Stomach smooth muscle (tissue), 2 donors: ENCODE results near the gene FRMPD1.

Experiments
- H3K27ac ChIP-seq: one replicate; pipeline ENCODE4 v1.7.0; 2013; ENCODE audit warnings: mild to moderate bottlenecking, low read length, inconsistent platforms
- H3K27me3 ChIP-seq, 2 donors: one replicate each; pipeline ENCODE4 v1.7.0; 2013; ENCODE audit warnings: low read length in 2 of 2; ENCODE audit not compliant: insufficient read depth in 2 of 2, control insufficient read depth in 1 of 2
- H3K36me3 ChIP-seq, 2 donors: one replicate each; pipeline ENCODE4 v1.7.0; 2013; ENCODE audit warnings: low read length in 2 of 2; ENCODE audit not compliant: control insufficient read depth in 2 of 2, insufficient read depth in 2 of 2
- H3K4me1 ChIP-seq: one replicate; pipeline ENCODE4 v1.7.0; 2013; ENCODE audit warnings: low read length; ENCODE audit not compliant: control insufficient read depth, insufficient read depth
- H3K4me3 ChIP-seq, 2 donors: one replicate each; pipeline ENCODE4 v1.7.0; 2013; ENCODE audit warnings: low read length in 2 of 2
- H3K9ac ChIP-seq, 2 donors: one replicate each; pipeline ENCODE4 v1.7.0; 2013; ENCODE audit warnings: low read length in 2 of 2, mild to moderate bottlenecking in 1 of 2
- H3K9me3 ChIP-seq, 2 donors: one replicate each; pipeline ENCODE4 v1.7.0; 2013; ENCODE audit warnings: low read length in 2 of 2; ENCODE audit not compliant: control insufficient read depth in 2 of 2
- donor health status: healthy.
- donor health status: Pancreatic carcinoma.

Gene FRMPD1

DNA sequence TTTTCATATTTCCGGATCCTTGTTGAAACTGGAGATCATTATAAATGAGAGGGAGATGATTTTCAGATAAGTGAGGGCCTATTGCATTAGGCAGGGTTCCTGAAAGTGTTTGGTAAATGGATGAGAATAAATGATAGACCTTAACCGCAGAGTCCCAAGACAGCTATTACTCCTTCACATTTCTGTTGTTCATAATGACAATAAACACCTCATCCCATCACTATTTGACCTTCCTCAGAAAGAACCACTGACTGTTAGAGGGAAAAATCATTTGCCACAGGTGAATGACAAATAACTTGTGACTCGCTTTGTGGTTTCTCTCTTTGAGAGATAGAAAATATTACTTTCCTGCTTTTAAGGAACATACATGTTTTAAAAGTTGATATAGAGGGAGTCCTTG is 55.5 kb downstream of the FRMPD1 start:
- Histone ChIP-seq H3K9me3 (no peaks in the 10 kb centered on the region), H3K27me3 (peaks cover 7 to 8% of the 10 kb centered on the region in 2 donors), H3K27ac (no peak overlapping the region), H3K4me3 (no peak overlapping the region), H3K36me3 (no peaks in the 10 kb centered on the region), H3K9ac (no peak overlapping the region), H3K4me1 (no peaks in the 10 kb centered on the region)

GRCh38 chr9:37707748-37708147 is 57.0 kb downstream of the FRMPD1 start:
- Histone ChIP-seq H3K9ac (no peak overlapping the region), H3K36me3 (no peaks in the 10 kb centered on the region), H3K4me1 (no peaks in the 10 kb centered on the region), H3K4me3 (no peak overlapping the region), H3K27ac (no peak overlapping the region), H3K27me3 (peaks cover 7 to 8% of the 10 kb centered on the region in 2 donors), H3K9me3 (no peaks in the 10 kb centered on the region)

GRCh38 chr9:37710046-37710445 is 59.3 kb downstream of the FRMPD1 start:
- Histone ChIP-seq H3K9ac (no peak overlapping the region), H3K36me3 (no peaks in the 10 kb centered on the region), H3K27me3 (peaks cover 7 to 8% of the 10 kb centered on the region in 2 donors)

DNA sequence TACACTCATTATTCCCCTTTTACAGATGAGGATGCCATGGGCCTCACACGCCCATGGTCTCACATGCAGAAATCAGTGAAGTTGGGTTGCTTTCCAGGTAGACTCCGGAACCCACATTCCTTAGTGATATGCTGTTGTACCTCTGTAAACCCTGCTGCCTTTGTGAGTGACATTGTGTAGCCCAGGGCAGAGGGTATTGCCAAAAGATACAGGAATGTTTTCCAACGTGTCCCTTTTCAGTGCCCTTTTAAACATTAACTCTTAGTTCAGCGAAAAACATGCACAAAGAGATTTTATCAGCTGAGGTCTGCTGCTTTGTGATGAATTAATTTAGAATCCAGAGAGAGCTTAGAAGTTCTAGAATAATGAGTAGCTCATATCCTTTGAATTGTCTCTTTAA is 64.5 kb downstream of the FRMPD1 start:
- Histone ChIP-seq H3K9ac (no peak overlapping the region), H3K27me3 (no peaks in the 10 kb centered on the region), H3K36me3 (no peaks in the 10 kb centered on the region), H3K9me3 (no peaks in the 10 kb centered on the region), H3K4me3 (no peak overlapping the region), H3K4me1 (no peaks in the 10 kb centered on the region), H3K27ac (no peak overlapping the region)

More at GRCh38 chr9:37710046-37710445, 59.3 kb downstream of the FRMPD1 start:
- H3K9me3 ChIP-seq: no peaks in the 10 kb centered on the region
- no peaks in the 10 kb centered on the region for H3K4me1 ChIP-seq
- H3K4me3 ChIP-seq: no peak overlapping the region
- H3K27ac ChIP-seq: no peak overlapping the region

DNA sequence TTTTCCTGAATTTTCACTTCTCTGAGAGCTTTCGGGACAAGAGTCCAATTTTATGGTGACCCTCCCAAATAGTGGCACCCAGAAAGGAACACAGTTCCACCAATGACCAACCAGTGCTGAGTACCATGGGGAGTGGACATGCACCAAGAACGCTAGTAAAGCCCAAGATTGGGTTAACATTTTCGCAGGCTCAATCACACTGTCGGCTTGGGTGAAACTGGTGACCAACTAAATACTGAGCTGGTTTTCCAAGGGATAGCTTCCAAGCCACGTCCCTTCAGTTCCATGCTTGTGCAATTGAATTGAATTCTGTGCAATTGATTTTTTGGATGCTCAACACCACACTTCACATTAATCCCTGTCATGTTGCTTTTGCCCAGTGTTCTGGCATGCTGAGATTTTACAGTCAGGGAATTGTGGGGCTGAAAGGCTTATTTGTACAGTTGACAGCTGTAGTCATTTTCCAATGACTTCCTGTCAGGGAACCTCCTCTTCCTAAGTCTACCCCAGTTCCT is 65.3 kb downstream of the FRMPD1 start:
- no peak overlapping the region for H3K27ac ChIP-seq
- no peaks in the 10 kb centered on the region for H3K27me3 ChIP-seq
- no peak overlapping the region for H3K9ac ChIP-seq
- H3K36me3 ChIP-seq: no peaks in the 10 kb centered on the region
- no peaks in the 10 kb centered on the region for H3K4me1 ChIP-seq
- H3K9me3 ChIP-seq: no peaks in the 10 kb centered on the region
- H3K4me3 ChIP-seq: no peak overlapping the region

GRCh38 chr9:37719526-37719925 is 68.8 kb downstream of the FRMPD1 start:
- Histone ChIP-seq H3K9me3 (no peaks in the 10 kb centered on the region), H3K27ac (no peak overlapping the region), H3K36me3 (no peaks in the 10 kb centered on the region), H3K4me3 (no peak overlapping the region), H3K4me1 (no peaks in the 10 kb centered on the region), H3K9ac (no peak overlapping the region), H3K27me3 (peaks cover 0 to 2% of the 10 kb centered on the region in 2 donors)

GRCh38 chr9:37727013-37727412 is 76.3 kb downstream of the FRMPD1 start:
- Histone ChIP-seq H3K27ac (no peak overlapping the region), H3K36me3 (no peaks in the 10 kb centered on the region), H3K4me1 (no peaks in the 10 kb centered on the region), H3K9ac (no peak overlapping the region), H3K27me3 (peaks cover 0 to 17% of the 10 kb centered on the region in 2 donors), H3K4me3 (no peak overlapping the region), H3K9me3 (peaks cover 0 to 3% of the 10 kb centered on the region in 2 donors)

- no peak overlapping the region for H3K9ac ChIP-seq
- no peaks in the 10 kb centered on the region for H3K36me3 ChIP-seq
- H3K27ac ChIP-seq: no peak overlapping the region
- no peaks in the 10 kb centered on the region for H3K4me1 ChIP-seq
- H3K4me3 ChIP-seq: no peak overlapping the region
- peaks cover 0 to 3% of the 10 kb centered on the region in 2 donors for H3K9me3 ChIP-seq
- peaks cover 0 to 15% of the 10 kb centered on the region in 2 donors for H3K27me3 ChIP-seq
Measured at GRCh38 chr9:37729499-37729898, 78.7 kb downstream of the FRMPD1 start.

GRCh38 chr9:37730256-37730655 is 79.5 kb downstream of the FRMPD1 start:
- Histone ChIP-seq H3K4me1 (no peaks in the 10 kb centered on the region), H3K9ac (no peak overlapping the region), H3K27ac (no peak overlapping the region), H3K9me3 (peaks cover 0 to under 1% of the 10 kb centered on the region in 2 donors), H3K4me3 (no peak overlapping the region), H3K27me3 (peaks cover 0 to 13% of the 10 kb centered on the region in 2 donors), H3K36me3 (no peaks in the 10 kb centered on the region)

DNA sequence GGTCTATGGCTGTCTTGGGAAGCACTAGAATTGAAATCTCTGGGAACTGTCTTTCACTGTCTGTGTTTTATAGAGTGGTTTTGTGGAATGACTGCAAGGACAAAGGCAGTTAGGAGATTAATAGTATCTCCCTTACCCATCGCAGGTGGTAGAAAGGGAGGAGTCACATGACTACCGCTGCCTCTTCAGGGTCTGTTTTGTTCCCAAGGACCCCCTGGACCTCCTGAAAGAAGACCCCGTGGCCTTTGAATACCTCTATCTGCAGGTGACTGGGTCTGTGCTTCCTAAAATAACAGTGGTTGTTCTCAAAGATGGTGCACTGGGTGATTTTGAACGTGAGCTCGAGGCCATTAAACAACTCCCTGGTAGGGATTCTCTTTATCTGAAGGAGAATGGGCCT is 80.1 kb downstream of the FRMPD1 start:
- Histone ChIP-seq H3K27ac (no peak overlapping the region), H3K27me3 (peaks cover 0 to 13% of the 10 kb centered on the region in 2 donors), H3K4me1 (no peaks in the 10 kb centered on the region), H3K9ac (no peak overlapping the region), H3K36me3 (no peaks in the 10 kb centered on the region), H3K4me3 (no peak overlapping the region), H3K9me3 (no peaks in the 10 kb centered on the region)

- Histone ChIP-seq H3K4me1 (no peaks in the 10 kb centered on the region), H3K36me3 (no peaks in the 10 kb centered on the region), H3K9ac (no peak overlapping the region), H3K9me3 (no peaks in the 10 kb centered on the region), H3K27me3 (peaks cover 0 to 11% of the 10 kb centered on the region in 2 donors), H3K27ac (no peak overlapping the region), H3K4me3 (no peak overlapping the region)
Measured at GRCh38 chr9:37732086-37732741, 81.5 kb downstream of the FRMPD1 start.
